MM.1S (cell line): Measurements from ENCODE around the gene FAM3D.
"Not testable (repeated sequence)": the region's sequence is repeated elsewhere in the genome, so short reads cannot be mapped to it uniquely, and the experiment has no call there.

ENCODE experiments used
- DNase-seq: peaks from one replicate; pipeline ENCODE4 v3.0.0-alpha.2; 2015
- H2AFZ ChIP-seq: fragments of 300-600 bp; sonication (generic); 2 replicates; pipeline ENCODE4 v1.6.0; 2016; ENCODE audit warnings: antibody characterized with exemption, low read length
- H3F3A ChIP-seq: fragments of 300-600 bp; sonication (generic); 2 replicates; pipeline ENCODE4 v1.6.1; 2016; ENCODE audit warnings: mild to moderate bottlenecking, antibody characterized with exemption, low read length, moderate library complexity, mixed read lengths; ENCODE audit not compliant: insufficient read depth
- H3K27ac ChIP-seq: fragments of 300-600 bp; sonication (generic); 2 replicates; pipeline ENCODE4 v1.5.1; 2016; ENCODE audit warnings: mild to moderate bottlenecking, low read length
- H3K27me3 ChIP-seq: fragments of 300-600 bp; sonication (generic); replicated peaks from 2 replicates; pipeline ENCODE4 v1.6.0; 2016; ENCODE audit warnings: low read length; ENCODE audit not compliant: insufficient read depth
- H3K36me3 ChIP-seq: fragments of 300-600 bp; sonication (generic); replicated peaks from 2 replicates; pipeline ENCODE4 v1.6.1; 2016; ENCODE audit warnings: mild to moderate bottlenecking, low read length, mixed read lengths; ENCODE audit not compliant: insufficient read depth
- H3K4me1 ChIP-seq: fragments of 300-600 bp; sonication (generic); 2 replicates; pipeline ENCODE4 v1.6.1; 2016; ENCODE audit warnings: low read length, mixed read lengths
- H3K4me2 ChIP-seq: fragments of 300-600 bp; sonication (generic); 2 replicates; pipeline ENCODE4 v1.6.0; 2016; ENCODE audit warnings: low read depth, low read length
- H3K4me3 ChIP-seq: fragments of 300-600 bp; sonication (generic); 2 replicates; pipeline ENCODE4 v1.5.1; 2016; ENCODE audit warnings: low read length, mixed read lengths
- H3K79me2 ChIP-seq: fragments of 300-600 bp; sonication (generic); 2 replicates; pipeline ENCODE4 v1.6.1; 2016; ENCODE audit warnings: mixed run types, low read length, mixed read lengths
- H3K9ac ChIP-seq: fragments of 300-600 bp; sonication (generic); 2 replicates; pipeline ENCODE4 v1.6.1; 2016; ENCODE audit warnings: low read length, mixed read lengths
- H3K9me2 ChIP-seq: fragments of 300-600 bp; sonication (generic); replicated peaks from 2 replicates; pipeline ENCODE4 v1.6.1; 2016; ENCODE audit warnings: mild to moderate bottlenecking, low read length, mixed read lengths; ENCODE audit not compliant: insufficient read depth
- H3K9me3 ChIP-seq: fragments of 300-600 bp; sonication (generic); replicated peaks from 2 replicates; pipeline ENCODE4 v1.6.1; 2016; ENCODE audit warnings: mild to moderate bottlenecking, low read length, mixed read lengths; ENCODE audit not compliant: insufficient read depth
- H4K20me1 ChIP-seq: fragments of 300-600 bp; sonication (generic); 2 replicates; pipeline ENCODE4 v1.6.1; 2016; ENCODE audit warnings: mild to moderate bottlenecking, low read length, moderate library complexity, mixed read lengths; ENCODE audit not compliant: insufficient read depth
- EZH2 ChIP-seq: fragments of 300-600 bp; sonication (generic); optimal IDR thresholded peaks from 2 replicates; pipeline ENCODE3; 2017; ENCODE audit warnings: low read depth, mild to moderate bottlenecking, antibody characterized with exemption, low read length, mixed read lengths
- EZH2phosphoT487 ChIP-seq: fragments of 300-600 bp; sonication (generic); IDR thresholded peaks from 2 replicates; pipeline ENCODE4 v1.6.1; 2018; ENCODE audit warnings: antibody characterized with exemption, low read length
- TF ChIP-seq, protein P1 (sequence below): fragments of 300-600 bp; sonication (generic); IDR thresholded peaks from 2 replicates; pipeline ENCODE4 v1.5.1; 2016; ENCODE audit warnings: antibody characterized with exemption, low read length, mixed read lengths

FAM3D gene, protein sequence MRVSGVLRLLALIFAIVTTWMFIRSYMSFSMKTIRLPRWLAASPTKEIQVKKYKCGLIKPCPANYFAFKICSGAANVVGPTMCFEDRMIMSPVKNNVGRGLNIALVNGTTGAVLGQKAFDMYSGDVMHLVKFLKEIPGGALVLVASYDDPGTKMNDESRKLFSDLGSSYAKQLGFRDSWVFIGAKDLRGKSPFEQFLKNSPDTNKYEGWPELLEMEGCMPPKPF

DNA sequence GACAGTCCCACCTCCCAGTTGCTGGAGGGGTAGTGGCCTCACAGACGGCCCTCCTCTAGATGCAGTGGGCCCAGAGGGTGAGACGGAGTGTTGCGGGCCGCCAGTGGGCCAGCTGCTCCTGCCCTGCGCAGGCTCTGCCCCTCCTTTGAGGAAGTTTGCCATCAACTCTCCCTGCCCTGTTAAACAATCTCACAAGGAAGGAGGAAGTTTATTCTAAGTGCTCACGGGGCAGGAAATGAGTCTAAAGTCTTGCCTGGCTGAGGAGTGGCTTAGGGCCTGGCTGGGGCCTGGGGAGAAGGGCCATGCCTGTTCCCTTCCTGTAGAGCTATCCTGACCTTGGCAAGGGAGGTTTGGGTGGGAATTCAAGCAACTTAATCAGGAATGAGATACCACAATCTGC, at the start of gene FAM3D:
Gene FAM3D (minus strand): TSS at position 92 of the 400 bp plus-strand sequence. CDS start 11,211 bp downstream, outside the sequence.
- Histone ChIP-seq H3K9me3 (no peaks in the 10 kb centered on the region), H3K79me2 (no peaks in the 10 kb centered on the region), H3F3A (no peaks in the 10 kb centered on the region), H3K36me3 (no peaks in the 10 kb centered on the region), H3K27me3 (no peaks in the 10 kb centered on the region), H3K9me2 (no peaks in the 10 kb centered on the region), H3K4me3 (no peak within 1 kb of the TSS), H3K9ac (no peak within 1 kb of the TSS), H4K20me1 (no peaks in the 10 kb centered on the region), H3K27ac (no peak within 1 kb of the TSS), H3K4me1 (no peaks in the 10 kb centered on the region), H3K4me2 (no peak within 1 kb of the TSS), H2AFZ (no peak within 1 kb of the TSS)
- TF ChIP-seq EZH2 (no peak), EZH2phosphoT487 (no peak)
- TF ChIP-seq, protein P1, sequence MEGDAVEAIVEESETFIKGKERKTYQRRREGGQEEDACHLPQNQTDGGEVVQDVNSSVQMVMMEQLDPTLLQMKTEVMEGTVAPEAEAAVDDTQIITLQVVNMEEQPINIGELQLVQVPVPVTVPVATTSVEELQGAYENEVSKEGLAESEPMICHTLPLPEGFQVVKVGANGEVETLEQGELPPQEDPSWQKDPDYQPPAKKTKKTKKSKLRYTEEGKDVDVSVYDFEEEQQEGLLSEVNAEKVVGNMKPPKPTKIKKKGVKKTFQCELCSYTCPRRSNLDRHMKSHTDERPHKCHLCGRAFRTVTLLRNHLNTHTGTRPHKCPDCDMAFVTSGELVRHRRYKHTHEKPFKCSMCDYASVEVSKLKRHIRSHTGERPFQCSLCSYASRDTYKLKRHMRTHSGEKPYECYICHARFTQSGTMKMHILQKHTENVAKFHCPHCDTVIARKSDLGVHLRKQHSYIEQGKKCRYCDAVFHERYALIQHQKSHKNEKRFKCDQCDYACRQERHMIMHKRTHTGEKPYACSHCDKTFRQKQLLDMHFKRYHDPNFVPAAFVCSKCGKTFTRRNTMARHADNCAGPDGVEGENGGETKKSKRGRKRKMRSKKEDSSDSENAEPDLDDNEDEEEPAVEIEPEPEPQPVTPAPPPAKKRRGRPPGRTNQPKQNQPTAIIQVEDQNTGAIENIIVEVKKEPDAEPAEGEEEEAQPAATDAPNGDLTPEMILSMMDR: no peak
- DNase-seq: no peak

DNA sequence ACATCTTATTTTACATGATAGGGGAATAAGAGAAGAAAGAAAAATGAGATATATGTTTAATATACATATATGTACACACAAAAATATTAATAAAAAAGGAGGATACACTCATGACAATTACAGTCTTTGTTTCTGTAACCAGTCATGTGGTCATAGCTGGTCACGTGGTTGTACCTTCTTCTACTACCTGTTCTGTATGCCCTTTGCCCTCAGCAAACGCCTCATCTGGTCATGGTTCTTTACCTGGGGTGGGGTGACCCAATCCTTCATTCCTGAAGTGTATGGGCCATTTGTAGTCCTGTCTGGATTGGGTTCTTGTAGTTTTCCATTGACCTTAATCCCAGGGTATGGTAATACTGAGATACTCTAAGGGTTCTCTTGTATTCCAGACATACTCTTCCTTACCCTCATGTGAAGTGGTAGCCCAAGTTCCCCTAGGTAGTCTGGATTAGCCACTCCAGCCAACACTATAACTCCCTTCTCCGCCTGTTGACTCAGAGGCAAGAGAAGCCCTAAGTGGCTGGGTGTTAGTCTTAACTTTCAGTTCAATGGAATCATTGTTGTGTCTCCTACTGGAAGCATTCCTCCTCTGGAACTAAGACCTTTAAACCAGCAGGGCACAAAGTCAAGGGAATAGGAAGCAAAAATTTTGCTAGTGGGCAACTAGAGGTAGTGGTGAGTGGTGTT, 47.3 kb upstream of the FAM3D start:
- TF ChIP-seq, protein P1: no peak
- no peaks in the 10 kb centered on the region for H3K4me1 ChIP-seq
- H4K20me1 ChIP-seq: no peaks in the 10 kb centered on the region
- DNase-seq: no peak
- no peaks in the 10 kb centered on the region for H3K9me3 ChIP-seq
- no peaks in the 10 kb centered on the region for H3K79me2 ChIP-seq
- no peaks in the 10 kb centered on the region for H3K9me2 ChIP-seq
- no peaks in the 10 kb centered on the region for H3F3A ChIP-seq
- no peaks in the 10 kb centered on the region for H3K36me3 ChIP-seq
- no peak overlapping the region for H3K9ac ChIP-seq
- no peak overlapping the region for H2AFZ ChIP-seq
- H3K27me3 ChIP-seq: no peaks in the 10 kb centered on the region
- H3K27ac ChIP-seq: no peak overlapping the region
- no peak overlapping the region for H3K4me2 ChIP-seq
- H3K4me3 ChIP-seq: no peak overlapping the region

DNA sequence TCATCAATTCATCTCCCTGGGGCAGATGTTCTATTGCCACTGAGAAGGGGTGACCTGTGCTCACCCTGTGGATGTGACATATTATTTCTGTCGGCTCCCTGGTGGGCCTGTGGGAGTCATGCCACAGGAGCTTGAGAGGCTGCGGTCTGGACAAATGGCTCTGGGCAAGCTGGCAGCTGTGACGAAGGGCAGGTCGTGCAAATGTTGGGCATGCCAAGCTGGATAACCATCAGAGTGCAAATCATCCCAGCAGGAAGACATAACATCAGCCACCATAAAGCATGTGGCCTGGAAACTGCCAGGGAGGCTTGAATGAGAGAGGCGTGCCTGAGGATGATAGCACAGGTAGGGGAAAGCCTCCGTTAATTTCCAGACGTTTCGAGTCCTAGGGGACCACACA, 45.3 kb upstream of the FAM3D start:
- no peaks in the 10 kb centered on the region for H3K79me2 ChIP-seq
- no peaks in the 10 kb centered on the region for H3F3A ChIP-seq
- no peaks in the 10 kb centered on the region for H3K4me1 ChIP-seq
- no peak overlapping the region for H3K27ac ChIP-seq
- H3K9me3 ChIP-seq: no peaks in the 10 kb centered on the region
- no peaks in the 10 kb centered on the region for H4K20me1 ChIP-seq
- H3K27me3 ChIP-seq: no peaks in the 10 kb centered on the region
- TF ChIP-seq, protein P1: no peak
- TF ChIP-seq EZH2phosphoT487 (no peak), EZH2 (no peak)
- no peaks in the 10 kb centered on the region for H3K36me3 ChIP-seq
- DNase-seq: no peak
- H3K4me3 ChIP-seq: no peak overlapping the region
- no peak overlapping the region for H3K9ac ChIP-seq
- H2AFZ ChIP-seq: no peak overlapping the region
- H3K9me2 ChIP-seq: no peaks in the 10 kb centered on the region
- H3K4me2 ChIP-seq: no peak overlapping the region

- not testable (repeated sequence) for H3K79me2 ChIP-seq, H3K9me2 ChIP-seq, H3K27me3 ChIP-seq, H2AFZ ChIP-seq, H3K27ac ChIP-seq, H3K4me2 ChIP-seq, H3K9me3 ChIP-seq, H3K4me1 ChIP-seq, H3K9ac ChIP-seq, H4K20me1 ChIP-seq, H3K36me3 ChIP-seq, DNase-seq, H3F3A ChIP-seq, H3K4me3 ChIP-seq
Observed at GRCh38 chr3:58708983-58709382, 42.4 kb upstream of the FAM3D start.
